ENCODE data around the gene DYNC2I2. TPM values are rescaled to one million over a fixed set of nuclear protein-coding genes. Genes with fewer than 3 reads are reported as not detected.
"Not testable (repeated sequence)": the region's sequence is repeated elsewhere in the genome, so short reads cannot be mapped to it uniquely, and the experiment has no call there.

DYNC2I2 gene
- total RNA-seq, 2 donors from 2014 or later = 58.1 to 62.3 TPM

DNA sequence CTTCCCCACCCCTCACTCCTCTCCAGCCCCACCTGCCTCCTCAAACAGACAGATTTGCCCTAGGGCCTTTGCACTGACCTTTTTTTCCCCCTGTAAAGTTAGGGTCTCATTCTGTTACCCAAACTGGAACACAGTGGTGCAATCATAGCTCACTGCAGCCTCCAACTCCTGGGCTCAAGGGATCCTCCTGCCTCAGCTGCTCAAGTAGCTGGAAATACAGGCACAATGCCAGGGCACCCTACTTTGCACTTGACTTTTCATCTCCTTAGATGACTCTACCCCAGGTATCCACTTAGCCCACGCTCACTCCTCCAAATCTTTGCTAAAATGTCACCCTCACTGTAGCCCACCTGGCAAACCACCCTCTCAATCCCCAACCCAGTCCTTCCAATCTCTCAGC lies 2.2 kb downstream of the DYNC2I2 start:
- Histone ChIP-seq H3K27ac (no peak overlapping the region), H3K4me1 (peaks cover 7% of the 10 kb centered on the region), H3K4me3 (no peak overlapping the region), H3K36me3 (replicated peaks in 1 of 2; ENCODE audit: insufficient read depth in 1 of 2, low read depth in 2 of 2) (no peaks in the 10 kb centered on the region), H3K9me3 (no peaks in the 10 kb centered on the region), H3K27me3 (no peaks in the 10 kb centered on the region)
- intact Hi-C loops (cut with DNase I) = no loop called here
- TF ChIP-seq POLR2A (IDR thresholded peaks at IDR 0.05) = no peak
- TF ChIP-seq, protein P1, sequence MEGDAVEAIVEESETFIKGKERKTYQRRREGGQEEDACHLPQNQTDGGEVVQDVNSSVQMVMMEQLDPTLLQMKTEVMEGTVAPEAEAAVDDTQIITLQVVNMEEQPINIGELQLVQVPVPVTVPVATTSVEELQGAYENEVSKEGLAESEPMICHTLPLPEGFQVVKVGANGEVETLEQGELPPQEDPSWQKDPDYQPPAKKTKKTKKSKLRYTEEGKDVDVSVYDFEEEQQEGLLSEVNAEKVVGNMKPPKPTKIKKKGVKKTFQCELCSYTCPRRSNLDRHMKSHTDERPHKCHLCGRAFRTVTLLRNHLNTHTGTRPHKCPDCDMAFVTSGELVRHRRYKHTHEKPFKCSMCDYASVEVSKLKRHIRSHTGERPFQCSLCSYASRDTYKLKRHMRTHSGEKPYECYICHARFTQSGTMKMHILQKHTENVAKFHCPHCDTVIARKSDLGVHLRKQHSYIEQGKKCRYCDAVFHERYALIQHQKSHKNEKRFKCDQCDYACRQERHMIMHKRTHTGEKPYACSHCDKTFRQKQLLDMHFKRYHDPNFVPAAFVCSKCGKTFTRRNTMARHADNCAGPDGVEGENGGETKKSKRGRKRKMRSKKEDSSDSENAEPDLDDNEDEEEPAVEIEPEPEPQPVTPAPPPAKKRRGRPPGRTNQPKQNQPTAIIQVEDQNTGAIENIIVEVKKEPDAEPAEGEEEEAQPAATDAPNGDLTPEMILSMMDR (IDR thresholded peaks at IDR 0.05) = no peak
- DNase-seq (no peak), ATAC-seq (no peak)
- WGBS, 2 donors = 100% methylated on average over 1 of the region's 1 CpG

DNA sequence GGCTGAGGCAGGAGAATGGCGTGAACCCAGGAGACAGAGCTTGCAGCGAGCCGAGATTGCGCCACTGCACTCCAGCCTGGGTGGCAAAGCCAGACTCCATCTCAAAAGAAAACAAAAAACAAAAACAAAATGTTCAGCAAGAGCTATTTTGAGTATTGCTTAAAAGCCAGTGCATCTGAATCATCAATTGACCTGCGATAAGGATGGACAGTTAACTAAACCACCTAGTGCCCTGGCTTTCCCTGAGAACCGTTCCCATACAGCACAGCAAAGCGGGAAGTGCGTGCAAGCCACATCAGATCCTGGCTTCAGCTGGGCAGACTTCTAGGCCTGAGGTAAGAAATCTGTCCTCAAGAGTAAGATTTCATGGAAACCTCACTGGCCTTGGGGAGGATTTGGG lies 2.7 kb downstream of the DYNC2I2 start:
- WGBS, 2 donors = 95 to 99% methylated on average over 7 to 8 of the region's 8 CpGs
- H3K9me3 ChIP-seq = no peaks in the 10 kb centered on the region
- no peak overlapping the region for H3K27ac ChIP-seq
- no peak for TF ChIP-seq POLR2A (IDR thresholded peaks at IDR 0.05)
- TF ChIP-seq, protein P1 (IDR thresholded peaks at IDR 0.05) = no peak
- H3K27me3 ChIP-seq = no peaks in the 10 kb centered on the region
- intact Hi-C loops (cut with DNase I) = no loop called here
- ATAC-seq (no peak), DNase-seq (no peak)
- no peaks in the 10 kb centered on the region for H3K36me3 ChIP-seq (replicated peaks in 1 of 2; ENCODE audit: insufficient read depth in 1 of 2, low read depth in 2 of 2)
- H3K4me3 ChIP-seq = no peak overlapping the region
- peaks cover 7% of the 10 kb centered on the region for H3K4me1 ChIP-seq

DNA sequence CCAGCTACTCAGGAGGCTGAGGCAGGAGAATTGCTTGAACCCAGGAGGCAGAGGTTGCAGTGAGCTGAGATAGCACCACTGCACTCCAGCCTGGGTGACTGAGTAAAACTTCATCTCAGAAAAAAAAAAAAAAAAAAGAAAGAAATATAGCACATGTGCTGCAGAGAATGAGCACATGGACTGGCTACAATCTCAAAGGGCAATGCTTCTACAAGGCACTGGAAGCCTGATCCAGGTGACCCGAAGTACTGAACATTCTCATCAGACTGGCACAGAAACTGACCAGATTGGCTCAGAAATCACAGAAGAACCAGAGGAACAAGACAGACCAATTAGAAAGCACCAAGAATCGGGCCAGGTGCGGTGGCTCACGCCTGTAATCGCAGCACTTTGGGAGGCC lies 4.8 kb downstream of the DYNC2I2 start:
- no peak for TF ChIP-seq POLR2A (IDR thresholded peaks at IDR 0.05)
- TF ChIP-seq, protein P1 (IDR thresholded peaks at IDR 0.05) = no peak
- WGBS, 2 donors = 90 to 92% methylated on average over 5 of the region's 5 CpGs
- Histone ChIP-seq H3K4me3 (no peak overlapping the region), H3K27me3 (no peaks in the 10 kb centered on the region), H3K36me3 (replicated peaks in 1 of 2; ENCODE audit: insufficient read depth in 1 of 2, low read depth in 2 of 2) (no peaks in the 10 kb centered on the region), H3K27ac (no peak overlapping the region), H3K9me3 (no peaks in the 10 kb centered on the region), H3K4me1 (peaks cover 7% of the 10 kb centered on the region)
- DNase-seq (no peak), ATAC-seq (no peak)
- intact Hi-C loops (cut with DNase I) = no loop called here

DNA sequence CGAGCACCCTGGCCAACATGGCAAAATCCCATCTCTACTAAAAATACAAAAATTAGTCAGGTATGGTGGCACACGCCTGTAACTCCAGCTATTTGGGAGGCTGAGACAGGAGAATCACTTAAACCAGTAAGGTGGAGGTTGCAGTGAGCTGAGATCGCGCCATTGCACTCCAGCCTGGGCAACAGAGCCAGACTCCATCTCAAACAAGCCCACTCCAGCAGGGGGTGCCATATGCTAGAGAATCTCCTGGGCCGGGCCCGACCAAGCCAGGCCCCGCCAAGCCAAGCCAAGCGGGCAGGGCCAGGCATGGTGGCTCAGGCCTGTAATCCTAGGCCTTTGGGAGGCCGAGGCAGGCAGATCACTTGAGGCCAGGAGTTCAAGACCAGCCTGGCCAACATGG lies 8.4 kb downstream of the DYNC2I2 start:
- H3K9me3 ChIP-seq; H3K4me1 ChIP-seq; H3K36me3 ChIP-seq (replicated peaks in 1 of 2; ENCODE audit: insufficient read depth in 1 of 2, low read depth in 2 of 2); H3K27ac ChIP-seq; H3K4me3 ChIP-seq; intact Hi-C loops (cut with DNase I); H3K27me3 ChIP-seq: not testable (repeated sequence)
- ATAC-seq (peak; percentile 60), DNase-seq (peak; percentile 33 to 66 (median 42))
- 90 to 92% methylated on average over 9 of the region's 9 CpGs for WGBS, 2 donors
- TF ChIP-seq, protein P1 (IDR thresholded peaks at IDR 0.05) = peak in 4 of 7 experiments; percentile 18 to 31 (median 30)

DNA sequence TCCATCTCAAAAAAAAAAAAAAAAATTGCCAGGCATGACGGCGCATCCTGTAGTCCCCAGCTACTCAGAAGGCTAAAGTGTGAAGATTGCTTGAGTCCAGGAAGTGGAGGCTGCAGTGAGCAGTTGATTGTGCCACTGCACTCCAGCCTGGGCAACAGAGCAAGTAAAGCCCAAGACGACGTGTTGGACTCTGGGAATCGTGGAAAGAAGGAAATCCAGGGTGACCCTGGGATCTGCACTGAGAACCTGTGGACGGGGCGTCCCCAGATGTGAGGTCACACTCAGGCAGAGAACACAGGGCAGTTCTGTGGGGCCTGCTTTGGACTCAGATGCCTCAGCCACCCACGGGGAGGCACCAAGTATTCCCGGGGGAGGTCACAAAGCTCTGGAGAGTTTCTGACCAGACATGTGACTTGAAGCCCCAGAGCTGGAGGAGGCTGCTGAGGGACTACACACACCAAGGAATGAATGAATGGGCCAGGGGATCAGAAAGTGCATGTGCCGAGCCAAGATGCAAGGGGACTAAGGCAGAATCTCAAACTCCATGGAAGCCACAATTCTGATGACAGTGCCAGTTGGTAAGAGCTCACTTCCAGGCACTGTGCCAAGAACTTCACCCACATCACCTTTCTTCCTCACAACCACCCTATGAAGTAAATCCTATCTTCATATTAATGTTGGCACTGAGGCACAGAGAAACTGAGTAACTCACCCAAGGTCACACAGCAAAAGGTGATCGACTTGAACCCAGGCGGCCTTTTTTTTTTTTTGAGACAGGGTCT lies 12.9 kb downstream of the DYNC2I2 start:
- 71 to 80% methylated on average over 10 to 12 of the region's 12 CpGs for WGBS, 2 donors
- intact Hi-C loops (cut with DNase I) = no loop called here
- no peak overlapping the region for H3K27ac ChIP-seq
- DNase-seq = no peak
- no peaks in the 10 kb centered on the region for H3K36me3 ChIP-seq (replicated peaks in 1 of 2; ENCODE audit: insufficient read depth in 1 of 2, low read depth in 2 of 2)
- no peak for ATAC-seq
- H3K4me1 ChIP-seq = no peaks in the 10 kb centered on the region
- H3K4me3 ChIP-seq = no peak overlapping the region
- no peak for TF ChIP-seq POLR2A (IDR thresholded peaks at IDR 0.05)
- TF ChIP-seq, protein P1 (IDR thresholded peaks at IDR 0.05) = no peak
- H3K27me3 ChIP-seq = no peaks in the 10 kb centered on the region
- no peaks in the 10 kb centered on the region for H3K9me3 ChIP-seq

Data from body of pancreas (tissue), 4 donors.